Vagina (tissue), 2 donors: ENCODE data around the gene USP43.
"Not testable (repeated sequence)": the region's sequence is repeated elsewhere in the genome, so short reads cannot be mapped to it uniquely, and the experiment has no call there.

Experiments used
- POLR2A ChIP-seq, 2 donors: fragments of 450-650 bp; IDR thresholded peaks; one replicate each; pipeline ENCODE4 v1.6.1; 2017; ENCODE audit warnings: antibody characterized with exemption in 2 of 2, mild to moderate bottlenecking in 2 of 2, moderate library complexity in 2 of 2
- TF ChIP-seq, protein P1 (sequence below), 3 experiments: fragments of 450-650 bp in 2 of 3; fragments of 200-600 bp in 1 of 3; sonication (generic) in 1 of 3; IDR thresholded peaks; one replicate each; pipeline ENCODE4 v1.5.1; 2017 to 2019; ENCODE audit warnings: antibody characterized with exemption in 3 of 3, mild to moderate bottlenecking in 2 of 3, moderate library complexity in 2 of 3

DNA sequence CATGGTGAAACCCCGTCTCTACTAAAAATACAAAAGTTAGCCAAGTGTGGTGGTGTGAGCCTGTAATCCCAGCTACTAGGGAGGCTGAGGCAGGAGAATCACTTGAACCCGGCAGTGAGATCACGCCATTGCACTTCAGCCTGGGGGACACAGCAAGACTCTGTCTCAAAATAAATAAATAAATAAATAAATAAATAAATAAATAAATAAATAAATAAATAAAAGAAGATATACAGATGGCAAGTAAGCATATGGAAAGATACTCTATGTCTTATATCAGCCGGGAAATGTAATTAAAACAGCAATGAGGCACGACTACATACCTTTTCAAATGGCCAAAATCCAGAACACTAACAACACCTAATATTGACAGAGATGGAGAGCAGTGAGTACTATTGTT is 40.7 kb upstream of the USP43 start:
- TF ChIP-seq, protein P1, sequence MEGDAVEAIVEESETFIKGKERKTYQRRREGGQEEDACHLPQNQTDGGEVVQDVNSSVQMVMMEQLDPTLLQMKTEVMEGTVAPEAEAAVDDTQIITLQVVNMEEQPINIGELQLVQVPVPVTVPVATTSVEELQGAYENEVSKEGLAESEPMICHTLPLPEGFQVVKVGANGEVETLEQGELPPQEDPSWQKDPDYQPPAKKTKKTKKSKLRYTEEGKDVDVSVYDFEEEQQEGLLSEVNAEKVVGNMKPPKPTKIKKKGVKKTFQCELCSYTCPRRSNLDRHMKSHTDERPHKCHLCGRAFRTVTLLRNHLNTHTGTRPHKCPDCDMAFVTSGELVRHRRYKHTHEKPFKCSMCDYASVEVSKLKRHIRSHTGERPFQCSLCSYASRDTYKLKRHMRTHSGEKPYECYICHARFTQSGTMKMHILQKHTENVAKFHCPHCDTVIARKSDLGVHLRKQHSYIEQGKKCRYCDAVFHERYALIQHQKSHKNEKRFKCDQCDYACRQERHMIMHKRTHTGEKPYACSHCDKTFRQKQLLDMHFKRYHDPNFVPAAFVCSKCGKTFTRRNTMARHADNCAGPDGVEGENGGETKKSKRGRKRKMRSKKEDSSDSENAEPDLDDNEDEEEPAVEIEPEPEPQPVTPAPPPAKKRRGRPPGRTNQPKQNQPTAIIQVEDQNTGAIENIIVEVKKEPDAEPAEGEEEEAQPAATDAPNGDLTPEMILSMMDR (IDR thresholded peaks at IDR 0.05) = not testable (repeated sequence)
- not testable (repeated sequence) for TF ChIP-seq POLR2A (IDR thresholded peaks at IDR 0.05)
